RCC 7860 (cell line): ENCODE results near the gene SPTBN1.

Experiments
- DNase-seq: peaks from one replicate; pipeline ENCODE4 v3.0.0-alpha.2; 2015; ENCODE audit warnings: low spot score
- FAIRE-seq: peaks from 2 replicates; lab custom pipeline; 2012; peaks lifted over from hg19 to GRCh38; lab: Jason Lieb, UNC

The SPTBN1 gene

GRCh38 chr2:54599914-54600313 lies 143.8 kb downstream of the SPTBN1 start:
- DNase-seq (peak; percentile 81), FAIRE-seq (peak; percentile 49)

- DNase-seq: peak; percentile 98
- peak; percentile 98 for FAIRE-seq
These were observed 145.2 kb downstream of the SPTBN1 start for GRCh38 chr2:54601339-54601738.

GRCh38 chr2:54602736-54603322 lies 146.7 kb downstream of the SPTBN1 start:
- no peak for DNase-seq
- FAIRE-seq: no peak

GRCh38 chr2:54603357-54603756 lies 147.2 kb downstream of the SPTBN1 start:
- no peak for DNase-seq
- no peak for FAIRE-seq

GRCh38 chr2:54603796-54604195 lies 147.7 kb downstream of the SPTBN1 start:
- no peak for DNase-seq
- FAIRE-seq: no peak

GRCh38 chr2:54604871-54605270 lies 148.7 kb downstream of the SPTBN1 start:
- DNase-seq (no peak), FAIRE-seq (no peak)

GRCh38 chr2:54605836-54606235 lies 149.7 kb downstream of the SPTBN1 start:
- no peak for FAIRE-seq

GRCh38 chr2:54606393-54606958 lies 150.3 kb downstream of the SPTBN1 start:
- no peak for DNase-seq
- FAIRE-seq: no peak

More at GRCh38 chr2:54605836-54606235, 149.7 kb downstream of the SPTBN1 start:
- no peak for DNase-seq

- FAIRE-seq: no peak
- DNase-seq: no peak
These were observed 152.1 kb downstream of the SPTBN1 start for GRCh38 chr2:54608224-54608623.

GRCh38 chr2:54609241-54609640 lies 153.1 kb downstream of the SPTBN1 start:
- FAIRE-seq: no peak

GRCh38 chr2:54609647-54610046 lies 153.5 kb downstream of the SPTBN1 start:
- FAIRE-seq (no peak), DNase-seq (no peak)

More at GRCh38 chr2:54609241-54609640, 153.1 kb downstream of the SPTBN1 start:
- DNase-seq: no peak

- DNase-seq: no peak
- no peak for FAIRE-seq
These were observed 154.6 kb downstream of the SPTBN1 start for GRCh38 chr2:54610700-54611099.

- DNase-seq: no peak
- no peak for FAIRE-seq
These were observed 155.9 kb downstream of the SPTBN1 start for GRCh38 chr2:54611830-54612545.

GRCh38 chr2:54613386-54613785 lies 157.3 kb downstream of the SPTBN1 start:
- DNase-seq (no peak), FAIRE-seq (no peak)

GRCh38 chr2:54613794-54614257 lies 157.7 kb downstream of the SPTBN1 start:
- FAIRE-seq (peak; percentile 83), DNase-seq (peak; percentile 87)

- DNase-seq: no peak
- no peak for FAIRE-seq
These were observed 158.7 kb downstream of the SPTBN1 start for GRCh38 chr2:54614819-54615218.

GRCh38 chr2:54615832-54616534 lies 159.9 kb downstream of the SPTBN1 start:
- DNase-seq (no peak), FAIRE-seq (no peak)

GRCh38 chr2:54617409-54617808 lies 161.3 kb downstream of the SPTBN1 start:
- no peak for FAIRE-seq
- no peak for DNase-seq

- DNase-seq: no peak
- FAIRE-seq: no peak
These were observed 162.8 kb downstream of the SPTBN1 start for GRCh38 chr2:54618646-54619565.

- DNase-seq: no peak
- FAIRE-seq: no peak
These were observed 163.6 kb downstream of the SPTBN1 start for GRCh38 chr2:54619660-54620231.
